Measurements from ENCODE around the gene ATP8A2.

ATP8A2 gene

GRCh38 chr13:25384758-25385410 is 13.1 kb downstream of the ATP8A2 start:
- no peak for DNase-seq

- DNase-seq: no peak
Observed at GRCh38 chr13:25391932-25392331, 20.2 kb downstream of the ATP8A2 start.

- no peak for DNase-seq
Observed at GRCh38 chr13:25394402-25395060, 22.8 kb downstream of the ATP8A2 start.

- DNase-seq: no peak
Observed at GRCh38 chr13:25397763-25398162, 26.0 kb downstream of the ATP8A2 start.

GRCh38 chr13:25400925-25401324 is 29.2 kb downstream of the ATP8A2 start:
- no peak for DNase-seq

- no peak for DNase-seq
Observed at GRCh38 chr13:25401958-25402357, 30.2 kb downstream of the ATP8A2 start.

GRCh38 chr13:25406377-25406776 is 34.6 kb downstream of the ATP8A2 start:
- no peak for DNase-seq

GRCh38 chr13:25409938-25410337 is 38.2 kb downstream of the ATP8A2 start:
- DNase-seq: no peak

GRCh38 chr13:25415241-25415640 is 43.5 kb downstream of the ATP8A2 start:
- no peak for DNase-seq

- DNase-seq: no peak
Observed at GRCh38 chr13:25417535-25417934, 45.8 kb downstream of the ATP8A2 start.

GRCh38 chr13:25420161-25420560 is 48.4 kb downstream of the ATP8A2 start:
- DNase-seq: no peak

- no peak for DNase-seq
Observed at GRCh38 chr13:25421612-25422011, 49.8 kb downstream of the ATP8A2 start.

- DNase-seq: no peak
Observed at GRCh38 chr13:25422153-25422552, 50.4 kb downstream of the ATP8A2 start.

GRCh38 chr13:25423831-25424230 is 52.1 kb downstream of the ATP8A2 start:
- no peak for DNase-seq

GRCh38 chr13:25429466-25429865 is 57.7 kb downstream of the ATP8A2 start:
- no peak for DNase-seq

GRCh38 chr13:25432691-25433090 is 60.9 kb downstream of the ATP8A2 start:
- DNase-seq: no peak

GRCh38 chr13:25440061-25440460 is 68.3 kb downstream of the ATP8A2 start:
- DNase-seq: no peak

GRCh38 chr13:25446261-25446660 is 74.5 kb downstream of the ATP8A2 start:
- no peak for DNase-seq

GRCh38 chr13:25447396-25447795 is 75.6 kb downstream of the ATP8A2 start:
- no peak for DNase-seq

GRCh38 chr13:25453850-25454365 is 82.1 kb downstream of the ATP8A2 start:
- DNase-seq: no peak

- no peak for DNase-seq
Observed at GRCh38 chr13:25455146-25455545, 83.4 kb downstream of the ATP8A2 start.

GRCh38 chr13:25457566-25457965 is 85.8 kb downstream of the ATP8A2 start:
- no peak for DNase-seq

- DNase-seq: no peak
Observed at GRCh38 chr13:25462301-25463125, 90.7 kb downstream of the ATP8A2 start.

- DNase-seq: no peak
Observed at GRCh38 chr13:25463496-25463895, 91.7 kb downstream of the ATP8A2 start.
